ENCODE measurements around the gene IMP4.

IMP4 gene

GRCh38 chr2:130355578-130356431 is 13.1 kb downstream of the IMP4 start, which contains the start of gene PTPN18:
PTPN18 (plus strand) TSS chr2:130356056; CDS start chr2:130356108, 52 bp downstream.
- H3K4me3 ChIP-seq (ENCODE audit: low read depth, low read length), result peak within 1 kb of the TSS; percentile 71

GRCh38 chr2:130357864-130358263 is 15.2 kb downstream of the IMP4 start:
- no peak for TF ChIP-seq CTCF (IDR thresholded peaks at IDR 0.05; ENCODE audit: insufficient read depth, low read depth, low read length, missing control alignments)
- no peak for DNase-seq (ENCODE audit: low read depth)
- H3K4me3 ChIP-seq (ENCODE audit: low read depth, low read length), result no peak overlapping the region

More at GRCh38 chr2:130355578-130356431, 13.1 kb downstream of the IMP4 start, which contains the start of gene PTPN18:
- peak; percentile 74 for DNase-seq (ENCODE audit: low read depth)
- peak; percentile 49 for TF ChIP-seq CTCF (IDR thresholded peaks at IDR 0.05; ENCODE audit: insufficient read depth, low read depth, low read length, missing control alignments)

- no peak for DNase-seq (ENCODE audit: low read depth)
- no peak overlapping the region for H3K4me3 ChIP-seq (ENCODE audit: low read depth, low read length)
- no peak for TF ChIP-seq CTCF (IDR thresholded peaks at IDR 0.05; ENCODE audit: insufficient read depth, low read depth, low read length, missing control alignments)
Observed at GRCh38 chr2:130358420-130359350, 16.0 kb downstream of the IMP4 start.

GRCh38 chr2:130359466-130359865 is 16.8 kb downstream of the IMP4 start:
- no peak for DNase-seq (ENCODE audit: low read depth)
- no peak overlapping the region for H3K4me3 ChIP-seq (ENCODE audit: low read depth, low read length)
- no peak for TF ChIP-seq CTCF (IDR thresholded peaks at IDR 0.05; ENCODE audit: insufficient read depth, low read depth, low read length, missing control alignments)

GRCh38 chr2:130363479-130363878 is 20.8 kb downstream of the IMP4 start:
- DNase-seq (ENCODE audit: low read depth), result no peak
- H3K4me3 ChIP-seq (ENCODE audit: low read depth, low read length), result no peak overlapping the region
- TF ChIP-seq CTCF (IDR thresholded peaks at IDR 0.05; ENCODE audit: insufficient read depth, low read depth, low read length, missing control alignments), result no peak

- TF ChIP-seq CTCF (IDR thresholded peaks at IDR 0.05; ENCODE audit: insufficient read depth, low read depth, low read length, missing control alignments), result no peak
- no peak for DNase-seq (ENCODE audit: low read depth)
- no peak overlapping the region for H3K4me3 ChIP-seq (ENCODE audit: low read depth, low read length)
Observed at GRCh38 chr2:130365075-130365474, 22.4 kb downstream of the IMP4 start.
